DMS153 (cell line): ENCODE results near the gene UBE2G2.
A peak's percentile ranks its signal among the peaks of the same experiment; 100 is the strongest.

Experiments
- DNase-seq: peaks from one replicate; lab custom pipeline; 2025; lab: John Stamatoyannopoulos, UW

The UBE2G2 gene

DNA sequence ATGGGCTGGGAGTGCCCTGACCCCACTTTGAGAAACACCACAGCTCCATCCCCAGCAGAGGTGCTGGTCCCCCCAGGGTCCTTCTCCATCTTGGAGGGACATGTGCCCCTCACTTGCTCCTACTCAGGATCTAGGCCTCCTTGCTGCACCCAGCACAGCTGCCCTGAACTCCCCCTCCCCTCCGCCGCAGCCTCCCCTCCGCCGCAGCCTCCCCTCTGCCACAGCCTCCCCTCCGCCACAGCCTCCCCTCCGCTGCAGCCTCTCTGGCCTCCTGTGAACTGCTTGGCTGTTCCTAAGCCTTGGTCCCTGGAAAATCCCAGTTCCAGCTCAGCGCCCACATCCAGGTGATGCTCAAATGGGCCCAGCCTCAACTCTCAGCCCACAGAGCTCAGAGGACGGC is 74.3 kb downstream of the UBE2G2 start:
- DNase-seq: no peak

DNA sequence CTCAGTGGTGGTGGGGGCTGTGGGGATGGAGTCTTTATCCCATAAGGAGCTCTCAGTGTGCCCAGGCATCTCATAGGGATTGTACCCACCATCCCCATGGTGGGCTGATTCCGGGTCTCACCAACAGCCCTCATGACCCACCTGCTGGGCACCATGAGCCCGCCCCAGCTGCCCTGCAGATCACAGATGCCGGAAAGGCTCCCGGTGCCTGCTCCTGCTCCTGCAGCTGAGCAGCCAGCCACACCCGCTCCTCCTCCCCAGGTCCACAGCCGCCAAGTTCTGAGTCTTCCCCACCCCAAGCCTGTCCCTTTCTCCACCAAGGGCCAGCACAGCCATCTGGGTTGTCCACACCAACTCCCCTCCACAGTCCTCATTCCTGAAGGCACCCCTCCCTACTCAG is 74.8 kb downstream of the UBE2G2 start:
- DNase-seq: no peak

DNA sequence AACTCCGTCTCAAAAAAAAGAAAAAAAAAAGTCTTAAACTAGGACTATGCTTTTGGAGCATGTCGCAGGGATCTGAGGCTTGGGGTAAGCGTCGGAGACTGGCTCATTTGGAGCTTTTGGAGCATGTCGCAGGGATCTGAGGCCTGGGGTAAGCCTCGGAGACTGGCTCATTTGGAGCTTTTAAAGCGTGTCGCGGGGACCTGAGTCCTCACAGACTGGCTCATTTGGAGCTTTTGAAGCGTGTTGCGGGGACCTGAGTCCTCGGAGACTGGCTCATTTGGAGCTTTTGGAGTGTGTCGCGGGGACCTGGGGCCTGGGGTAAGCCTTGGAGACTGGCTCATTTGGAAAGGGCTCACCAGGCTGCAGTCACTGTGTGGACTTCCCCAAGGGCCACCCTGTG is 76.7 kb downstream of the UBE2G2 start:
- DNase-seq: no peak

DNA sequence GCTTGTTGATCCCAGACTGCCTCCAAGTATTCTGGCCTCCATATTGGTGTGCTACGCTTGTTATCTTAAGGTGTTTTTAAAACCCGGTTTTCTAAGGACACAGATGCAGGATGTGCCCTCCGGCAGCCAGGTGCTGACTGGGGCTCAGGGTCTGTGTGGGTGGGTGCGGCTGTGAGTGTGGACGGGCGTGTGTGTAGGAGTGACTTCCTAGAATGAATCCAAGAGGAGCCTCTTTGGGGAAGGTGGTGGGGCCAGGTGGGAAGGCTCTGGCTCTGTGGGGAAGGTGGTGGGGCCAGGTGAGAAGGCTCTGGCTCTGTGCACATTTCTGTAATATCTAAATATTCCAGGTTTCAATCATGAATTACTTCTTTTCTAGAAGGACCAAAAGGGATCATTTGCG is 77.4 kb downstream of the UBE2G2 start:
- no peak for DNase-seq

DNA sequence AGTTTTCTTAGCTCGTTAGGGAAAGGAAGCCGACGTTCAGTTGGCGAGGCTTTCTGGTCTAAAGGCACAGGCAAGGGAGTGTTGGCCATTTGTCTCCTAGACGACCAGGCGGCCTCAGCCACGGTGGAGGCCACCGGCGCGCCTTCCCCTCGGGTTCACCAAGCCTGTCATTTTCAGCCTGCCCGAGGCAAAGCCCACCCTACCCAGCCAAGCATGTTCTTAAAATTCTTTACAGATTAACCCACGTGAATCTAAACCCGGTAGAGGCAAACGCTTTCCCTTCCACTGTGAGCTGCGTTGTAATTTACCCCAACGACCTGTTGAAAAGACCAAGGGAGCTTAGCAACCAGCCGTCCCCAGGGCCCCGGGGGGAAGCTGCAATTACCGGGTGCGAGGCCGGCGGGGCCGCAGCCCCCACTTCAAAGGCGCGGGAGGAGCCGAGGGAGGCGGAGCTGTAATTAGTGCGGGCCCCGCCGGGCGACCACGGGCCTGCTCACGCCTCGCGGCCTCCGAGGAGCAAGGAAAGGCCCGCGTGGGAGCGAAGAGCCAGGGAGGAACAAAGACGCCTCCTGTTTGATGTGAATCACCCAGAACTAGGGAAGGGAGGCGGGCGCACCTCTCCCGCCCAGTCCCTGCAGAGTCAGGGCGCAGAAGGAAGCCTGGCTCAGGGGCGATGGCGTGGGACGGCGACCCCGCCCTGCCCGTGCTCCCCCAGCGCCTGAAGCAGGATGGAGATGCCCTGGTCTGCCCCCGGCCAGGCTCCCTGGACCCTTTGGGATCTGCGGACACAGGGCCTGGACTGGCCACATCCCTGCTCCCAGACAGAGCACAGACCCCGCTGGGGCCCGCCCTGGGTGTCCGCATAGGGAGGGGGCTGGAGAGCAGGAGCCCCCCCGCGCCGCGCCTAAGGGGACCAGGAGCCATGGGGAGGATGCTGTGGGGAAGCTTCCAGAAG is 78.2 kb downstream of the UBE2G2 start:
- peak; percentile 36 for DNase-seq

DNA sequence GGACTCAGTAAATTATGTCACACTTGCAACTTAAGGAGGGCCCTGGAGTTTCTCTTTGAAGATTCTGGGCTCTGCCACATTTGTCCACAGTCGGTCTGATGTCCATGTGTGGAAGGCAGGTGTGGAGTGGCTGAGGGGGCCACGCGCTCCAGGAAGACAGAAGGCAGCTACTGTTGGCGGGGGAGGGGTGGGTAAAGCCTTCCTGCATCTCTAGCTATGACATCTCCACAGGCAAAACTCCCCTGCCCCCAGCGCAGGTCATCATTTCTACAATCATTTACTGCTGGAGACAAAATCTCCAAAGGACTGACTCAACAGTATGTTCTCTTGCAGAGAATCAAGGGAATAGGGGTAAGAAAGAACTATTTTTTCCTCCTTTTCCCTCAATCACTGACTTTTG is 78.9 kb downstream of the UBE2G2 start:
- DNase-seq: peak; percentile 40

DNA sequence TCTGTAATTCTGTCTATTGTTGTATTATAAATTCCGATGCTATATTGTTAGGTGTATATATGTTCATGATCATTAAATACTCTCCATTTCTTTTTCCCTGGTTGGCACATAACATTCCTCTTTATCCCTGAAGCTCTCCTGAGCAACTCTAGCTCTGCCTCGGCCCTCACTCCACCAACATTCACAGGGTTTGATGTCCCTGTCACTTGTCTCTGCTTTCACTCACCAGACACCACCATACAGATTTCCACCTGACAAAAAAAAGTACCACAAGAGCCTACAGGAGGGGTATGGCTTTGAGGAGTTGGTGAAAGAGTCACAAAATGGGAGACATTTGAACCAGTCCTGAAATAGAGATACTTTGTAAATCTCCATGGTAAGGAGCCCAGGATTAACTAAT is 81.5 kb downstream of the UBE2G2 start:
- no peak for DNase-seq
